Glutamatergic neuron (in vitro differentiated cells): ENCODE results near the gene KATNBL1. TPM values are rescaled to one million over a fixed set of nuclear protein-coding genes. Genes with fewer than 3 reads are reported as not detected.

Experiments used
- DNase-seq: peaks from one replicate; pipeline ENCODE4 v3.0.0; 2022
- H3K27ac Mint-ChIP-seq: one replicate; pipeline ENCODE4 v1.8.0; 2020; ENCODE audit warnings: mild to moderate bottlenecking, mixed read lengths, inconsistent platforms; ENCODE audit not compliant: unreplicated experiment
- H3K27me3 Mint-ChIP-seq: one replicate; pipeline ENCODE4 v1.8.0; 2020; ENCODE audit warnings: mild to moderate bottlenecking, moderate library complexity, mixed read lengths, inconsistent platforms; ENCODE audit not compliant: unreplicated experiment
- H3K36me3 Mint-ChIP-seq: one replicate; pipeline ENCODE4 v1.8.0; 2020; ENCODE audit warnings: mild to moderate bottlenecking, mixed read lengths, inconsistent platforms; ENCODE audit not compliant: unreplicated experiment
- H3K4me1 Mint-ChIP-seq: one replicate; pipeline ENCODE4 v1.8.0; 2020; ENCODE audit warnings: mild to moderate bottlenecking, low read depth, mixed read lengths, inconsistent platforms; ENCODE audit not compliant: unreplicated experiment
- H3K4me3 Mint-ChIP-seq: one replicate; pipeline ENCODE4 v1.8.0; 2020; ENCODE audit warnings: mild to moderate bottlenecking, mixed read lengths, inconsistent platforms; ENCODE audit not compliant: unreplicated experiment
- H3K9me3 Mint-ChIP-seq: one replicate; pipeline ENCODE4 v1.8.0; 2020; ENCODE audit warnings: mild to moderate bottlenecking, moderate library complexity, mixed read lengths, inconsistent platforms; ENCODE audit not compliant: unreplicated experiment
- total RNA-seq: library from RNA; stranded (reverse); fragmentation: NEBNext Ultra II Directional; extraction: Animal tissue kit (Norgen Biotek cat#: 25700); gene quantifications from one replicate; pipeline ENCODE4 v1.2.1, GENCODE V29; 2021; ENCODE audit not compliant: unreplicated experiment
- TF ChIP-seq, protein P1 (sequence below): fragments of 200-600 bp; sonication (generic); IDR thresholded peaks from one replicate; pipeline ENCODE4 v1.5.0; 2021; ENCODE audit not compliant: partially characterized antibody, unreplicated experiment

KATNBL1 gene
- total RNA-seq, 1 donor from 2014 or later, result 64.7 TPM

DNA sequence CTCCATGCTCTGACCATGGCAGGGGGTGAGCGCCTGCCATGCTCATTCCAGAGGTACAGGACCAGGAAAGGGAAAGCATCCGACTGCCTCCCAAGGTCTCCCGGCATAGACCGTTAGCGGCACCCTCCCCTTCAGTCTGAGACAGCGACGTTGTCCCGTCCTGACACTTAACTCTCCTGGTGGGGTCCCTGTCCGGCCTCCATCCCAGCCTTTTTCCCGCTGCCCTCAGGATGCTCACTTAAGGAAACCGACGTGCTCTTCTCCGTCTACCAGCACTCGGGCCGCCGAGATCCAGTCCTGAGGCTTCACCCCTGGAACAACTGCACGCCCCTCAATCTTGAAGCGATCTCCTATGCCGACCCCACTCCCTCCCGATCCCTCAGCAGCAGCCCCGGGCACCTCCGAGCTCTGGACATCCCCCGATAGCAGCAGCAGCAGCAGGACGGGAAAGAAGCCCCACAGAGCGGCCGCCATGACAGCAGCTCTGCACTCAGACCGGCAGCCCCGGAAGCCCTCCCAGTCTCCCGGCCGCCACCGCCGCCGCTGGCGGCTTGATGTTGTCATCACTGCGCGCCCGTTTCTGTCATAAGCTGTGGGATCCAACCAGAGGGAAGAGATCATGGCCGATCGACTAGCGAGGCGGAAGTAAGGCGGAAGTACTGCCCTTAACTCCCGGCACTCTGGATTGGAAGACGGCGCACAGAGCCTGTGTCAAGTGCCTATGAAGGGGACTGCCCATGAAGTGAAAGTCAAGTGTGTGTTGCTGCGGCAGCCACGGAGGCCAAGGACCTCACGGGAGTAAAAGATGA is 108.3 kb downstream of the KATNBL1 start, which contains the start of the genes EMC7 and PGBD4:
Gene EMC7 (minus strand): TSS at position 497 of the 809 bp plus-strand sequence. CDS start 23 bp downstream, at position 474.
Gene PGBD4 (plus strand): TSS at position 718 of the 809 bp plus-strand sequence. CDS start 449 bp downstream, outside the sequence.
- peak; percentile 99 for DNase-seq
- TF ChIP-seq, protein P1, sequence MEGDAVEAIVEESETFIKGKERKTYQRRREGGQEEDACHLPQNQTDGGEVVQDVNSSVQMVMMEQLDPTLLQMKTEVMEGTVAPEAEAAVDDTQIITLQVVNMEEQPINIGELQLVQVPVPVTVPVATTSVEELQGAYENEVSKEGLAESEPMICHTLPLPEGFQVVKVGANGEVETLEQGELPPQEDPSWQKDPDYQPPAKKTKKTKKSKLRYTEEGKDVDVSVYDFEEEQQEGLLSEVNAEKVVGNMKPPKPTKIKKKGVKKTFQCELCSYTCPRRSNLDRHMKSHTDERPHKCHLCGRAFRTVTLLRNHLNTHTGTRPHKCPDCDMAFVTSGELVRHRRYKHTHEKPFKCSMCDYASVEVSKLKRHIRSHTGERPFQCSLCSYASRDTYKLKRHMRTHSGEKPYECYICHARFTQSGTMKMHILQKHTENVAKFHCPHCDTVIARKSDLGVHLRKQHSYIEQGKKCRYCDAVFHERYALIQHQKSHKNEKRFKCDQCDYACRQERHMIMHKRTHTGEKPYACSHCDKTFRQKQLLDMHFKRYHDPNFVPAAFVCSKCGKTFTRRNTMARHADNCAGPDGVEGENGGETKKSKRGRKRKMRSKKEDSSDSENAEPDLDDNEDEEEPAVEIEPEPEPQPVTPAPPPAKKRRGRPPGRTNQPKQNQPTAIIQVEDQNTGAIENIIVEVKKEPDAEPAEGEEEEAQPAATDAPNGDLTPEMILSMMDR, result no peak
- H3K4me1 Mint-ChIP-seq, result peaks cover 4% of the 10 kb centered on the region
- H3K4me3 Mint-ChIP-seq, result peak within 1 kb of the TSS; percentile 96
- peak within 1 kb of the TSS; percentile 98 for H3K27ac Mint-ChIP-seq
- no peaks in the 10 kb centered on the region for H3K36me3 Mint-ChIP-seq
- H3K9me3 Mint-ChIP-seq, result peaks cover 7% of the 10 kb centered on the region
- H3K27me3 Mint-ChIP-seq, result peaks cover 8% of the 10 kb centered on the region

DNA sequence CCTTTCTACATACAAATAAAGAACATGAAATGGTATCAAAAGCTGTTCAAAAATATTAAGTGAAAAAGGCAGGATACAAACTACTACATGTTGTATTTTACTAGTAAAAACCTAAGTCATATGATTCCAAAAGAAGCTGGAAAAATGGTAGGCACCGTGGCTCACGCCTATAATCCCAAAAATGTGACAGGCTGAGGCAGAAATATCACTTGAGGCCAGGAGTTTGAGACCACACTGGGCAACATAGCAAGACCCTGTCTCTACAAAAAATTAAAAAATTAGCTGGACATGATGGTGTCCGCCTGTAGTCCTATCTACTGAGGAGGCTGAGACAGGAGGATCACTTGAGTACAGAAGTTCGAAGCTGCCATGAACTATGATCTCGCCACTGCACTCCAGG is 110.0 kb downstream of the KATNBL1 start:
- Mint-ChIP-seq H3K27ac (no peak overlapping the region), H3K4me1 (peaks cover 4% of the 10 kb centered on the region), H3K9me3 (peaks cover 7% of the 10 kb centered on the region), H3K36me3 (no peaks in the 10 kb centered on the region), H3K4me3 (peak overlapping the region; percentile 69), H3K27me3 (peaks cover 8% of the 10 kb centered on the region)
- TF ChIP-seq, protein P1, result no peak
- no peak for DNase-seq

Other genes with a start within 250 kb of the KATNBL1 start
- not detected for gene CHRM5, start 241.6 kb downstream of the KATNBL1 start, total RNA-seq
- gene AVEN, start 170.9 kb downstream of the KATNBL1 start, total RNA-seq, result 13.8 TPM
- 47.4 TPM for gene EMC7, start 108.2 kb downstream of the KATNBL1 start, total RNA-seq
- 1.7 TPM for gene PGBD4, start 108.0 kb downstream of the KATNBL1 start, total RNA-seq
- gene EMC4, start 14.9 kb upstream of the KATNBL1 start, total RNA-seq, result 98.4 TPM
- 43.3 TPM for gene SLC12A6, start 127.7 kb upstream of the KATNBL1 start, total RNA-seq
- gene NOP10, start 133.0 kb upstream of the KATNBL1 start, total RNA-seq, result 137 TPM
- gene NUTM1, start 133.2 kb upstream of the KATNBL1 start, total RNA-seq, result not detected
- 107 TPM for gene LPCAT4, start 157.1 kb upstream of the KATNBL1 start, total RNA-seq
- 85.7 TPM for gene GOLGA8A, start 227.7 kb upstream of the KATNBL1 start, total RNA-seq